Ishikawa (cell line): ENCODE data around the gene SIRT5.

Source experiments
- CEBPB ChIP-seq: IDR thresholded peaks from 2 replicates; pipeline ENCODE4 v1.6.1; 2012
- CREB1 ChIP-seq: IDR thresholded peaks from 2 replicates; pipeline ENCODE4 v1.6.1; 2012; ENCODE audit warnings: low read depth
- EGR1 ChIP-seq: IDR thresholded peaks from 2 replicates; pipeline ENCODE4 v1.6.1; 2012
- EP300 ChIP-seq: IDR thresholded peaks from 2 replicates; pipeline ENCODE4 v1.6.1; 2012; ENCODE audit warnings: borderline replicate concordance
- FOXM1 ChIP-seq: IDR thresholded peaks from 2 replicates; pipeline ENCODE4 v1.6.1; 2012; ENCODE audit warnings: low read depth, borderline replicate concordance
- MAX ChIP-seq: IDR thresholded peaks from 2 replicates; pipeline ENCODE4 v1.6.1; 2012
- NFIC ChIP-seq: IDR thresholded peaks from 2 replicates; pipeline ENCODE4 v1.6.1; 2012
- RAD21 ChIP-seq: IDR thresholded peaks from 2 replicates; pipeline ENCODE4 v1.6.1; 2012; ENCODE audit warnings: low read depth
- REST ChIP-seq: IDR thresholded peaks from 2 replicates; pipeline ENCODE4 v1.6.1; 2012; ENCODE audit warnings: low read depth, mild to moderate bottlenecking
- TAF1 ChIP-seq: IDR thresholded peaks from 2 replicates; pipeline ENCODE4 v1.6.1; 2012; ENCODE audit warnings: low read depth, mild to moderate bottlenecking
- TCF12 ChIP-seq: IDR thresholded peaks from 2 replicates; pipeline ENCODE4 v1.6.1; 2012; ENCODE audit warnings: low read depth
- TEAD4 ChIP-seq: IDR thresholded peaks from 2 replicates; pipeline ENCODE4 v1.6.1; 2012
- USF1 ChIP-seq: IDR thresholded peaks from 2 replicates; pipeline ENCODE4 v1.6.1; 2012
- YY1 ChIP-seq: IDR thresholded peaks from 2 replicates; pipeline ENCODE4 v1.6.1; 2012; ENCODE audit warnings: low read depth
- ZBTB7A ChIP-seq: IDR thresholded peaks from 2 replicates; pipeline ENCODE4 v1.6.1; 2012; ENCODE audit warnings: low read depth

The SIRT5 gene

GRCh38 chr6:13660273-13660672, 85.9 kb downstream of the SIRT5 start:
- TF ChIP-seq FOXM1 (no peak), TCF12 (no peak), USF1 (no peak), TAF1 (no peak), RAD21 (no peak), CEBPB (no peak), EGR1 (no peak), MAX (no peak), REST (no peak), TEAD4 (no peak), NFIC (no peak)

- no peak for TF ChIP-seq ZBTB7A
- no peak for TF ChIP-seq MAX
- TF ChIP-seq TEAD4 = no peak
- TF ChIP-seq REST = no peak
- TF ChIP-seq USF1 = no peak
- TF ChIP-seq NFIC = no peak
- no peak for TF ChIP-seq YY1
- no peak for TF ChIP-seq CEBPB
- TF ChIP-seq EP300 = no peak
- no peak for TF ChIP-seq FOXM1
- TF ChIP-seq TAF1 = no peak
These were observed 86.5 kb downstream of the SIRT5 start for GRCh38 chr6:13660893-13661292.

GRCh38 chr6:13661647-13662046, 87.2 kb downstream of the SIRT5 start:
- no peak for TF ChIP-seq YY1
- no peak for TF ChIP-seq CEBPB
- no peak for TF ChIP-seq USF1
- no peak for TF ChIP-seq EGR1
- no peak for TF ChIP-seq EP300
- no peak for TF ChIP-seq NFIC
- no peak for TF ChIP-seq REST
- TF ChIP-seq TEAD4 = no peak
- TF ChIP-seq CREB1 = no peak
- no peak for TF ChIP-seq RAD21
- no peak for TF ChIP-seq FOXM1
- no peak for TF ChIP-seq TAF1
- TF ChIP-seq ZBTB7A = no peak
- no peak for TF ChIP-seq MAX
- no peak for TF ChIP-seq TCF12

- TF ChIP-seq CEBPB (no peak), MAX (no peak)
These were observed 88.4 kb downstream of the SIRT5 start for GRCh38 chr6:13662651-13663334.
